Left ventricle myocardium inferior (tissue), 1 donor: ENCODE results near the gene ADAM19. TPM values are rescaled to one million over a fixed set of nuclear protein-coding genes. Genes with fewer than 3 reads are reported as not detected.

Experiments
- DNase-seq: peaks from one replicate; pipeline ENCODE4 v3.0.0-alpha.2; 2020
- H3K27ac ChIP-seq: fragments of 200-600 bp; replicated peaks from 2 replicates; pipeline ENCODE4 v1.8.0; 2021
- H3K27me3 ChIP-seq: fragments of 200-600 bp; 2 replicates; pipeline ENCODE4 v1.8.0; 2021; ENCODE audit warnings: low read depth
- H3K36me3 ChIP-seq: fragments of 200-600 bp; 2 replicates; pipeline ENCODE4 v1.8.0; 2021
- H3K4me1 ChIP-seq: fragments of 200-600 bp; 2 replicates; pipeline ENCODE4 v1.8.0; 2021
- H3K4me3 ChIP-seq: fragments of 200-600 bp; 2 replicates; pipeline ENCODE4 v1.8.0; 2021; ENCODE audit warnings: mild to moderate bottlenecking, moderate library complexity
- H3K9me3 ChIP-seq: fragments of 200-600 bp; replicated peaks from 2 replicates; pipeline ENCODE4 v1.8.0; 2021
- intact Hi-C: fragments of 100-400 bp; cut with micrococcal nuclease; formaldehyde crosslinking; loops from one replicate; pipeline ENCODE4 v1.11.0; 2022
- total RNA-seq: library from RNA; stranded (reverse); fragmentation: NEBNext Ultra II Directional; extraction: Animal tissue kit (Norgen Biotek cat#: 25700); gene quantifications from one replicate; pipeline ENCODE4 v1.2.1, GENCODE V29; 2021
- TF ChIP-seq, protein P1 (sequence below): fragments of 200-600 bp; IDR thresholded peaks from 2 replicates; pipeline ENCODE4 v1.8.0; 2021; ENCODE audit warnings: antibody characterized with exemption, mild to moderate bottlenecking, borderline replicate concordance
- donor health status: DM: no; HTN: yes; CAD: no; lungs with severe emphysema.

ADAM19 gene
- total RNA-seq, 1 donor from 2014 or later: 17.7 TPM

DNA sequence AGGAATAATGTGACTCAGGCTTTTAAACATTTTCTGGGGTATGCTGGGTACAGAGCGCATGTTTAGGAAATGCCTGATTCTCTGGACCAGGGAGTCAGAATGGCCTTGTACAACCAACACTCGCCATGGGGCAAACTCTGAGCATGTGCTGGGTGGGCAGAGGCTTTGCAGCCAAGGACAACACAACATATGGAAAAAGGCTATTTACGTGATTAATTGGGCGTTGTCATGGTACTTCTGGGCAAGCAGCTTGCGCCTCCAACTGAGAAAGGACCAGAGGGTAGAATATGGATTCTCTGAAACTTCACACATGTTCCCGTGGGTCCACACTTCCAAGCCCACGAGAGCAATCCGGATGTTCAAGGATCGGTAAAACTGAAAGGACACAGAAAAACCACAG lies 66.5 kb downstream of the ADAM19 start:
- Histone ChIP-seq H3K27me3 (no peaks in the 10 kb centered on the region), H3K4me3 (no peak overlapping the region), H3K4me1 (peaks cover 58% of the 10 kb centered on the region), H3K27ac (no peak overlapping the region), H3K9me3 (no peaks in the 10 kb centered on the region), H3K36me3 (peaks cover 29% of the 10 kb centered on the region)
- no peak for DNase-seq
- intact Hi-C loops: no loop called here
- TF ChIP-seq, protein P1, sequence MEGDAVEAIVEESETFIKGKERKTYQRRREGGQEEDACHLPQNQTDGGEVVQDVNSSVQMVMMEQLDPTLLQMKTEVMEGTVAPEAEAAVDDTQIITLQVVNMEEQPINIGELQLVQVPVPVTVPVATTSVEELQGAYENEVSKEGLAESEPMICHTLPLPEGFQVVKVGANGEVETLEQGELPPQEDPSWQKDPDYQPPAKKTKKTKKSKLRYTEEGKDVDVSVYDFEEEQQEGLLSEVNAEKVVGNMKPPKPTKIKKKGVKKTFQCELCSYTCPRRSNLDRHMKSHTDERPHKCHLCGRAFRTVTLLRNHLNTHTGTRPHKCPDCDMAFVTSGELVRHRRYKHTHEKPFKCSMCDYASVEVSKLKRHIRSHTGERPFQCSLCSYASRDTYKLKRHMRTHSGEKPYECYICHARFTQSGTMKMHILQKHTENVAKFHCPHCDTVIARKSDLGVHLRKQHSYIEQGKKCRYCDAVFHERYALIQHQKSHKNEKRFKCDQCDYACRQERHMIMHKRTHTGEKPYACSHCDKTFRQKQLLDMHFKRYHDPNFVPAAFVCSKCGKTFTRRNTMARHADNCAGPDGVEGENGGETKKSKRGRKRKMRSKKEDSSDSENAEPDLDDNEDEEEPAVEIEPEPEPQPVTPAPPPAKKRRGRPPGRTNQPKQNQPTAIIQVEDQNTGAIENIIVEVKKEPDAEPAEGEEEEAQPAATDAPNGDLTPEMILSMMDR: no peak

DNA sequence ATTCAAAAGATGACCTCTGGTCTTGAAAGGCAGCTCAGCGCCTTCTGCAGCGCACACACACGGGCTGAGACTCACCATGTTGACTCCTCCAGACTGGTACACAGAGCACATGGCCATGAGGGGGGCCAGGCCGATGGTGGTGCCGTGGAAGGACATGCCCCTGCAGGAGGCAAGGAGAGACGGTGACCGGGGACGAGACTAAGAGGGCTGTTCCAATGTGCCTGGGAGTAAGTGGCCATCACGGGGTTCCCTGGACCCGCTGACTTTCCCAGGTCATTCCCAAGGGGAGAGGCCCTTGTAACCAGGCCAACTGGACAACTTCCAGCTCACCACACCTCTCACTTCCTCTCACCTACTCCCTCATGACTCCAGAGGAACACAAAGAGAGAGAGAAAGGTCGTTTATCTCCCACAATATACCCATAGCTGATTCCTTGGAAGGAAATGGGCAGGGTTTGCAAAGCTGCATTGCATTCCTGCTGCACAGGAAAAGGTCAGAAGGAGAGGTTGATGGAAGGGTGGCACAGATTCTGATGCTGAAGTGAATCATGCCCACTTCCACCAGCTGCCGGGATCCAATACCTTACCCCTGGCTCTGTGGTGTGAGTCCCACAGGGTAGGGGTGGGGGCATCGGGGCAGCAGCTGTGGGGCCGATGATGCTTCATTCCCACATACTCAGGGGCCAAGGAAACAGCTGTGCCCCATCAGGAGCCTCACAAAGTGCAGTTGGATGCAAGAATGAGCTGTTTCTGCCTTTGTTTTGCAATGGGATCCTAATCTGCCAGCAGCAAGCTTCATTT lies 68.4 kb downstream of the ADAM19 start:
- DNase-seq: no peak
- H3K4me3 ChIP-seq: no peak overlapping the region
- H3K27ac ChIP-seq: peak overlapping the region; percentile 38
- peaks cover 45% of the 10 kb centered on the region for H3K4me1 ChIP-seq
- TF ChIP-seq, protein P1: no peak
- H3K9me3 ChIP-seq: no peaks in the 10 kb centered on the region
- intact Hi-C loops: no loop called here
- no peaks in the 10 kb centered on the region for H3K27me3 ChIP-seq
- H3K36me3 ChIP-seq: peaks cover 27% of the 10 kb centered on the region

DNA sequence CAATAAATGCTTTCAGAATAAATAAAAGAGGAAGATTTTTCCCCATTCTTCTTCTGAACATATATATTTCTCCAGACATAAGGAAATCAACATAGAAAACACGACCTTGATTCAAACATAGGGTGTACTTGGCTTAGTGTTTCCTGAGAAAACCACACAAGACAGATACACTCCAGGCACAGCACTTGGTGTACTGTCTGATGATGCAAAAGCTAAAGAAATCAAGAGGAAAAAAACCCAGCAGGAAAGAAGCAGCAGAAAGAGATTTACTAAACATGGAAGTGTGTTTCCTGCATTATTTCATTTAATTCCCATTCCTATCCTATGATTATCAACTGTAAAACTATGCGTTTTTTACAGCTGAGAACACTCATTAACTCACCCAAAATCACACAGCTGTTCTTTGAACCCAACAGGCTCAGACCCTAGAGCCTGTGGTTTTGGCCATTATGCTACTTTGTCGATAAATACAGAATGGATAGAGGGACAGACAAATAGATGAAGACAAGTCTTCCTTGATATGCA lies 69.4 kb downstream of the ADAM19 start:
- Histone ChIP-seq H3K4me1 (peaks cover 34% of the 10 kb centered on the region), H3K36me3 (peaks cover 33% of the 10 kb centered on the region), H3K27ac (no peak overlapping the region), H3K27me3 (no peaks in the 10 kb centered on the region), H3K4me3 (no peak overlapping the region), H3K9me3 (no peaks in the 10 kb centered on the region)
- TF ChIP-seq, protein P1: no peak
- intact Hi-C loops: no loop called here
- DNase-seq: no peak

DNA sequence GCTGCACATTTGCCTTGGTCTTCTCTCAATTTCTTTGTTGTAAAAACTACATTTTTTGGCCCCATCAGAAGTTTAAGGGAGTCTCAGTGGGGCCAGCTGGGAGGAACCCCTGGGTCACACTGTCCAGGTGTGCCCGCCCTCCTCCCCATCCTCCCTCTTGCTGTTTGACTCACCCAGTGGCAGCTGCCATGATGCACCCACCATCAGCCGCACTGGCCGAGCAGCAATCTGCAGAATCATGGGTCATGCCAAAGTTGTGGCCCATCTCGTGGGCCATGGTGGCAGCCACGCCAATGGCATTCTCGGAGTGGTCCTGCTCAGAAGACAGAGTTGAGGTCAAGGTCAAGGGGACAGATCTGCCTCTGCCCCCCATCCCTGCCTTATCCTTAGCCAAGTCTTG lies 70.1 kb downstream of the ADAM19 start:
- intact Hi-C loops: no loop called here
- H3K36me3 ChIP-seq: peaks cover 39% of the 10 kb centered on the region

DNA sequence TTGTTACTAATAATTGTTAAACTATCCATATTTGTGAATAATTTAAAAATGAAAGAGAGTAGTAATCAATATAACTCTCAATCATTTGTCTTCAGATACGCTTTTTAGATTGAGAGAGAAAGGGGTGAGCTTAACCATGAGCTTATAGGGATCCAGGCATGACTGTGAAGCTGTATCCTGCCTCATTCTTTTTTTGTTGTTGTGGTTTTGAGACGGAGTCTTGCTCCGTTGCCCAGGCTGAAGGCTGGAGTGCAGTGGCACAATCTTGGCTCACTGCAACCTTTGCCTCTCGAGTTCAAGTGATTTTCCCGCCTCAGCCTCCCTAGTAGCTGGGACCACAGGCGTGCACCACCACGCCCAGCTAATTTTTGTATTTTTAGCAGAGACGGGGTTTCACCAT lies 71.5 kb downstream of the ADAM19 start:
- no peak overlapping the region for H3K27ac ChIP-seq
- H3K9me3 ChIP-seq: no peaks in the 10 kb centered on the region
- TF ChIP-seq, protein P1: no peak
- no peaks in the 10 kb centered on the region for H3K27me3 ChIP-seq
- intact Hi-C loops: no loop called here
- DNase-seq: no peak
- H3K4me1 ChIP-seq: peaks cover 26% of the 10 kb centered on the region
- no peak overlapping the region for H3K4me3 ChIP-seq
- H3K36me3 ChIP-seq: peaks cover 42% of the 10 kb centered on the region

More for the DNA sequence above, 70.1 kb downstream of the ADAM19 start:
- no peak overlapping the region for H3K4me3 ChIP-seq
- no peaks in the 10 kb centered on the region for H3K27me3 ChIP-seq
- H3K9me3 ChIP-seq: no peaks in the 10 kb centered on the region
- TF ChIP-seq, protein P1: no peak
- no peak for DNase-seq
- H3K4me1 ChIP-seq: peaks cover 28% of the 10 kb centered on the region
- no peak overlapping the region for H3K27ac ChIP-seq
